Stimulated activated CD8-positive, alpha-beta memory T cell treated with anti-CD3 and anti-CD28 coated beads, Interleukin-7, amount 100 ng/mL, for 24 hours (primary cell): Measurements from ENCODE around the gene FOXD1.
"Not testable (repeated sequence)": the region's sequence is repeated elsewhere in the genome, so short reads cannot be mapped to it uniquely, and the experiment has no call there.

Experiments
- DNase-seq: peaks from one replicate; pipeline ENCODE4 v3.0.0-alpha.2; 2020; ENCODE audit warnings: low read depth

The FOXD1 gene

GRCh38 chr5:73464016-73464745 lies 15.6 kb upstream of the FOXD1 start:
- DNase-seq = no peak

DNA sequence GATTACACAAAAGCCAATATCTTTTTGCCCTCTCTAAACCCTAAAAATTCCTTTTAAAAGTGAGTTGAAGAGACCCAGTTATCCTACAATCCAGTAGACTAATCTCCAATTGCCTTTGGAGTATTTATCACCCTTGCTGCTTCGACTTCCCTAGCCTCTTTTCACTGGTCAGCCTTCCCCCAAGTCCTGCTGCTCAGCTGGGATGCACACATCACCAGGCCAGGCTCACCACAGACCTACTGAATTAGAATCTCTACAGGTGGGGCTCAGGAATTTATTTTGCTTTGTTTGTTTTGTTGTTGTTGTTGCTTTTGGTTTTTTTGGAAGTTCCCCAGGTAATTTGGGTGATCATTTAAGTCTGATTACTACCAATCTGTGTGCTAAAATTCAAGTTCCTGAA lies 11.6 kb upstream of the FOXD1 start:
- no peak for DNase-seq

DNA sequence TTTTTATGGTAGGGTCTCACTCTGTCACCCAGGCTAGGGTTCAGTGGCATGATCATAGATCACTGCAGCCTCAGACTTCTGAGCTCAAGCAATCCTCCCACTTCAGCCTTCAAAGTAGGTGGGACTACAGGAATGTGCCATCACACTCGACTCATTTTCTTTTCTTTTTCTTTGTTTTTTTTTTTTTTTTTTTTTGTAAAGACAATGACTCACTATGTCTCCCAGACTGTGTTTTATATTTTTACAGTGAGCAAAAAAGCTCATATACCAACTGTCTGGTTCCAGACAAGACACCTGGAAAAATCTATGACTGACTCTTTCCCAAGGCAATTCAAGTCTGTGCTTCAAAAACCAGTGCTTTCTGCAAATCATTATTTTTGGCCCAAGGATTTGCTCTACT lies 10.8 kb upstream of the FOXD1 start:
- no peak for DNase-seq

DNA sequence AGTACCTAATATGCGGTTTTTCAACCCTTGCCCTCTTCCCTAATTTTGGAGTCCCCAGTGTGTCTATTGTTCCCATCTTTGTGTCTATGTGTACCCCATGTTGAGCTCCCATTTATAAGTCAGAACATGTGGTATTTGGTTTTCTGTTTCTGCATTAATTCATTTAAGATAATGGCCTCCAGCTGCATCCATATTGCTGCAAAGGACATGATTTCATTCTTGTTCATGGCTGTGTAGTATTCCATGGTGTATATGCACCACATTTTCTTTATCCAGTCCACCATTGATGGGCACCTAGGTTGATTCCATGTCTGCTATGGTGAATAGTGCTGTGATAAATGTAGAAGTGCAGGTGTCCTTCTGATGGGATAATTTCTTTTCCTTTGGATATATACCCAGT lies 7.9 kb upstream of the FOXD1 start:
- not testable (repeated sequence) for DNase-seq

GRCh38 chr5:73454379-73455036 lies 5.9 kb upstream of the FOXD1 start:
- no peak for DNase-seq

DNA sequence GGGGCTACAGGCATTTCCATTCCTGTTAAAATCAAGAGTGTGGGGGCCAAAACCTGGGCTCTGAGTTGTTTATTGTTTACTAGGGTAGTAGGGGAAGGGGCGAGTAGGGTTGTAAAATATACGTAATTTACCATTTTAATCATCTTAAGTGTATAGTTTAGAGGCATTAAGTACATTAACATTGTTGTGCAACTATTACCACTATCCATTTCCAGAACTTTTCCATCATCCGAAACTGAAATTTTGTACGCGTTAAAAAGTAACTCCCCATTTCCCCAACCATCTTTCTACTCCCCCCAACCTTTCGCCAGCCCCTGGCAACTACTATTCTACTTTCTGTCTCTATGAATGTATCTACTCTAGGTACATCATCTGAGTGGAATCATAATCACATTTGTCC lies 3.6 kb upstream of the FOXD1 start:
- DNase-seq = no peak

GRCh38 chr5:73451224-73452130 lies 2.9 kb upstream of the FOXD1 start:
- DNase-seq = peak; percentile 44

GRCh38 chr5:73450672-73451223 lies 2.2 kb upstream of the FOXD1 start:
- DNase-seq = no peak

DNA sequence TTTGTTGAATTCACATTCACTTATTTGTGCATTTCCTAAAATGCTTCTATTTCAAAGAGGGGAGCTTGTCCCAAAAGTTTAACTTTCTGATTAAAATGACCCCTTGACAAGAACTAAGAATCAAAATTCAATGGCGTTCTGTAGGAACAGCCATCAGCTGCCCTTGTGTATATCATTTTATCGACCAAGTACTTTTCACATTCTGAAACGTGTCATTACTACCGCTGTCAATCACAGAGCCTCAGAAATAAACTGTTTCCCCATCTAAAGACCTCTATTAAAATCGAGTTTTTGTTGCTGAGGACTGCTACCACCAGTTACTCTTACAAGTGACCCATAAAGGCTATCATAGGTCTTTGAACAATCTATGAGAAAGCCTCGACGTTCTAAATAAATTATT lies 1.6 kb upstream of the FOXD1 start:
- no peak for DNase-seq

- no peak for DNase-seq
Observed at GRCh38 chr5:73447530-73448462, 781 bp downstream of the FOXD1 start.

GRCh38 chr5:73446631-73447529 lies 1.7 kb downstream of the FOXD1 start:
- no peak for DNase-seq

DNA sequence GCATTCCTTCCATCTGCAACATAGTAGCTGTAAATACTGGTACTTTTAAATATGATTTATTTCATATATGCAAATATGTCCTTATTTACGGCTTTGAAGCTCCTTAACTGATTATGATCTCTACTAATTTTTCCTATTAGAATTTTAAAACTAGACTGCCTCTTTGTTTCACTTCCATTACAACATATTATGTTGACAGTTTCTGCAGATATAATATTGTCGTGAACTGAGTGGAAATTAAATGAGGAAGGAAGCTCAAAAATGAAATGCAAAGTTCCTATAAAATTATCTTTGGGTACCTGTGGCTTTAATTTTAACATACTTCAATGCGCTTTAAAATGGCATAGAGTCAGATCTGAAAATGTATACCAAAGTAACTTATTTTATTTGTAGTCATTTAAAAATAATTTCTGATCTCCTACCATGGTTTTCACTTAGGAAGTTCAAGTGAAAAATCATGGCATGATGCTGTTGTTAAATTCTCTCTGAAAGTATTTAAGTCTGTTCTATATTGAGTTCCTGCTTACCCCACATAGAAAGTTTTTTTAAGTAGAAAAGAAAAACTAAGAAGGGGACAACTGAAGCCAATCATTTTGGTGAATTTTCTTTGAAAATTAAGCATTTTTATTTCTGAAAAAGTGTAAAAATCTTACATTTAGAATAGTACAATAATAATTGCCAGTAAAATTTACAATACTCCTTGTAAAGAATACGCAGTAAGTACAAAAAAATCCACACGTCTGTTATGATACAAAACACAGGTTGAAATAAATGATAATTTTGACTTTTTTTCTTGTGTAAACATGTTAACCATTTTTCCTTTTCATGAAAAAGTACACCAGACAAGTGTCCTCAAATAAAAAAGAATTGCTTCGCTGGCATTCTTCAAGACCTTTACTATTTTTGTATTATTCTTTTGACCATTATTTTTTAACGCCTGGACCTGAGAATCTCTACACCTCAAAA lies 2.6 kb downstream of the FOXD1 start:
- no peak for DNase-seq

DNA sequence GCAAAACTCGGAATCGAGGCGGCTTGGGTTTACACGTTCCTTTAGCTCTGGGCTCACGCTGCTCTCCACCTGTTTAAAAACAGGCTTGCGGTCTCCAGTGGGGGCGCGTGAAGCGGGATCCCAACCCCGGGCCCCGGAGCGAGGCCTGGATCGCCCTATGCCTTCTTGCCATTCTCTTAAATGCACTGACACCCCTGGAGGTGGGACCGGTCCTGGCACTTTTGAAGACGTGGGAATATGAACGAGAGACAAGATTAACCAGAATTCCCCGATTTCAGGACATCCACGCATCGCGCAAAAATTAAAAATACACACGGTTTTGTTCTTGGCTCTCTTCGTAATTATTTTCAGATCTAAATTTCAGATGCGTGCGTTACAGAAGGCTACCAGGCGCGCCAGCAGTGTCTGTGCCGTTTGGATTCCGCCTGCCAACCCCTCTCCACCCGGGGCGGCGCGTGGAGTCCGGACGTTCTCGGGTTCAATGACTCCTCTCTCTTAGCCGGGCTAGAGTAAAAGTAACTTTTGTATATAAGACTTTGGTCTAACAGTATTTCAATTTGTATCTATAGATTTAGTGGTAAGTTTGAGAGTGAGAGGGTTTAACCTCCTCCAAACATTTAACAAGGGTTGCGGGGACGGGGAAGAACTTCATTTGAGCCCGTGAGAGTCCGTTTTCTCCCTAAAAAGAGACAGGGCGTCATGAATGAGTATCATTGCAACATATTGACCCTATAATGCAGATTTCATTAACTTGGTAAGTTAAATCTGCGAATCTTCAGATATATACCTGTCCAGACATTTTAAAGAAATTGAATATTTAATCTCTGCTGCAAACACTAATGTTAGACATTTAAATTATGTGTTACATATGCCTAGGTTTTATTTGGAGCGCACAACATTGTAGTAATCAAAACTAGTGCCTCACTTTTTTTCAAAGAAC lies 3.8 kb downstream of the FOXD1 start:
- DNase-seq = no peak

- DNase-seq = no peak
Observed at GRCh38 chr5:73443829-73444498, 4.6 kb downstream of the FOXD1 start.

DNA sequence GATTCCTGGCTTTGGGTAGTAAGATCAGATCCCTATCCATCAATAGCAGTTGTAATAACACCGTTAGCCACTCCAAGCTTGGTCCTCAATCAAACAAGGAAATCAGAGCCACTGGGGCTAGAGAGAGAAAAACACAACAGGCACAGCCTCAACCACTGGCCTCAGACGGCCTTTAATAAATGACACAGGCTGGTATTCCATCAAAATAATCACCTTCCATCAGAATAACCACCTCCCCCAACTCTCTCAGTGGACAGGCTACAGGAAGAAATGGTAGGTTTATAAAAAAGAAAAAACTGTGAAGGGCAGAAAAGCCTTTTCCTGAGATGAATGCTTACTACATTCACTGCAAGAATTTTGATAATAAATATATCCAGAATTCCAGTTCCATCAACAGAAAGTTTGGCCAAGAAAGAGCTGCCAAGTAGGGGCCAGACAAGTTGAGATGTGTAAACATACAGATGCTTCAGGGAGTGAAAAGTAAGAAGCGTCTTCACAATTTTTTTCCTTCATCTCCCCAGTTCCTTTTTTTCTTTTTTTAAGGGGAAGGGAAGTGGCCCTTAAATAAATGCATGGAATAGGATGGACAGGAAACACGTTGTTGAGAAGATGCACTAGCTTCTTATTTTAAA lies 5.5 kb downstream of the FOXD1 start:
- DNase-seq = no peak

- no peak for DNase-seq
Observed at GRCh38 chr5:73442231-73442811, 6.3 kb downstream of the FOXD1 start.

- no peak for DNase-seq
Observed at GRCh38 chr5:73441378-73441777, 7.2 kb downstream of the FOXD1 start.
